ENCODE measurements around the gene CCDC24.

The CCDC24 gene

DNA sequence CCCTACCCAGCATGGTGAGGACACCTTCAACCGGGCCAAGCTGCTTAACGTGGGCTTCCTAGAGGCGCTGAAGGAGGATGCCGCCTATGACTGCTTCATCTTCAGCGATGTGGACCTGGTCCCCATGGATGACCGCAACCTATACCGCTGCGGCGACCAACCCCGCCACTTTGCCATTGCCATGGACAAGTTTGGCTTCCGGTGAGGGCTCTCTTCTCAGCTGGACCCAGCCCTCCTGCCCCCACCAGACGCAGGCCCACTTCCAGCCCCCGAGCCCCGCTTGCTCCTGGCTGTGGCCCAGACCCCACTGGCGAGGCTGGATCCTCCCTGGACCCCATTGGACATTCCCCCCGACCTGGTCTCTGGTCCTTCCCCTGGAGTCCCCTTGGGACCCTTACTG, 6.5 kb upstream of the CCDC24 start:
- no peak overlapping the region for H3K9ac ChIP-seq (ENCODE audit: low read depth, low read length, poor library complexity)
- no peak overlapping the region for H2AK5ac ChIP-seq (ENCODE audit: low read depth, low read length)
- no peaks in the 10 kb centered on the region for H3K9me3 ChIP-seq (replicated peaks in 1 of 2; ENCODE audit: control insufficient read depth in 2 of 2, insufficient read depth in 1 of 2, low read depth in 1 of 2, low read length in 2 of 2)
- no peak overlapping the region for H2AFZ ChIP-seq (ENCODE audit: low read length)
- H3K27ac ChIP-seq (replicated peaks; ENCODE audit: low read length) = no peak overlapping the region
- H2BK120ac ChIP-seq (ENCODE audit: low read depth, low read length) = no peak overlapping the region
- no peak overlapping the region for H4K8ac ChIP-seq (ENCODE audit: low read depth, low read length)
- peaks cover 25% of the 10 kb centered on the region for H3K79me1 ChIP-seq (ENCODE audit: low read depth, low read length)
- no peak overlapping the region for H3K4me3 ChIP-seq (ENCODE audit: low read length in 2 of 2)
- H3K27me3 ChIP-seq (ENCODE audit: control insufficient read depth in 3 of 3, insufficient read depth in 3 of 3, low read depth in 1 of 3, low read length in 3 of 3) = no peaks in the 10 kb centered on the region
- peaks cover 8 to 10% of the 10 kb centered on the region in 2 donors for H3K4me1 ChIP-seq (ENCODE audit: control insufficient read depth in 2 of 2, insufficient read depth in 1 of 2, low read depth in 1 of 2, low read length in 2 of 2)
- H2BK5ac ChIP-seq (ENCODE audit: low read length) = no peak overlapping the region
- H3K18ac ChIP-seq (ENCODE audit: low read length) = no peak overlapping the region
- H2BK12ac ChIP-seq (ENCODE audit: low read length) = no peak overlapping the region
- H3K36me3 ChIP-seq (replicated peaks in 1 of 2; ENCODE audit: control insufficient read depth in 2 of 2, insufficient read depth in 2 of 2, low read length in 2 of 2) = peaks cover 31 to 76% of the 10 kb centered on the region in 2 donors
- H3K4me2 ChIP-seq (ENCODE audit: insufficient read depth, low read length, poor library complexity, severe bottlenecking) = no peak overlapping the region
- peak overlapping the region; percentile 28 for H3K14ac ChIP-seq (ENCODE audit: low read length)
- H3K4ac ChIP-seq (ENCODE audit: low read length) = no peak overlapping the region
- H2BK15ac ChIP-seq (ENCODE audit: low read length) = no peak overlapping the region
- peak overlapping the region; percentile 26 for H3K23ac ChIP-seq (ENCODE audit: low read depth, low read length, poor library complexity)
- DNase-seq (ENCODE audit: low spot score) = no peak
- no CpG with 5 or more reads among the region's 16 CpGs for WGBS, 2 donors (ENCODE audit: extremely low coverage in 2 of 2, insufficient read length in 2 of 2, insufficient replicate concordance in 1 of 2)
- H4K91ac ChIP-seq (ENCODE audit: low read depth, low read length, poor library complexity) = no peak overlapping the region

DNA sequence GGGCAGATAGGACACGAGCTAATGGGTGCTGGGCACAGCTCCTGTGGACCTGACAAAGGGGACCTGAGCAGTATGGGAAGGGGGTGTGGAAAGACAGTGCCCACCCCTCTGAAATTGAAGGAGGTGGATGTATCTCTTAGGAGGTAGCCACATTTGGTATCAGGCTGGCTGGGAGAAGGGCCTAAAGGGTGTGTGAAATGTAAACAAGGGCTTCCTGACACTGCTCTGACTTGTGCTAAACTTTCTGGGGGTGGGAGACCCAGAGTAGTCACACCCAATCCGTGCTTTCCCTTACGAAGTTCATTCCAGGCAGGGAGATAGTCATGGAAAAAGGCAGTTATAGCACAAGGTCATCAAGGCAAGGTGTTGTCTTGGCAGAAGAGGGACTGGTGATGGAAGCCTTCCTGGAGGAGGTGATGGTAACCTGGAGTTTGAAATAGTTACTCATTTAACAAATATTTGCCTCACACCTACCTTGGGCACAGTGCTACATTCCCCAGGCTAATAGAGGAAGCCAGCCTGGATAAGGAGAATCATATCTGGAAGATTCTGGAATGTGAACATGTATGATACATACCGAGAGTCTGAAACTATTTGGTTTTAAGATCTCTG, 5.3 kb upstream of the CCDC24 start:
- H3K36me3 ChIP-seq (replicated peaks in 1 of 2; ENCODE audit: control insufficient read depth in 2 of 2, insufficient read depth in 2 of 2, low read length in 2 of 2) = peaks cover 29 to 72% of the 10 kb centered on the region in 2 donors
- H3K18ac ChIP-seq (ENCODE audit: low read length) = no peak overlapping the region
- no peak overlapping the region for H2AK5ac ChIP-seq (ENCODE audit: low read depth, low read length)
- no peak overlapping the region for H2AFZ ChIP-seq (ENCODE audit: low read length)
- H4K91ac ChIP-seq (ENCODE audit: low read depth, low read length, poor library complexity) = no peak overlapping the region
- H3K4me1 ChIP-seq (ENCODE audit: control insufficient read depth in 2 of 2, insufficient read depth in 1 of 2, low read depth in 1 of 2, low read length in 2 of 2) = peaks cover 1 to 4% of the 10 kb centered on the region in 2 donors
- H3K9ac ChIP-seq (ENCODE audit: low read depth, low read length, poor library complexity) = no peak overlapping the region
- no peak overlapping the region for H3K4me2 ChIP-seq (ENCODE audit: insufficient read depth, low read length, poor library complexity, severe bottlenecking)
- no CpG with 5 or more reads among the region's 4 CpGs for WGBS, 2 donors (ENCODE audit: extremely low coverage in 2 of 2, insufficient read length in 2 of 2, insufficient replicate concordance in 1 of 2)
- peaks cover 13% of the 10 kb centered on the region for H3K79me1 ChIP-seq (ENCODE audit: low read depth, low read length)
- H3K14ac ChIP-seq (ENCODE audit: low read length) = no peak overlapping the region
- no peak overlapping the region for H3K23ac ChIP-seq (ENCODE audit: low read depth, low read length, poor library complexity)
- no peak overlapping the region for H2BK5ac ChIP-seq (ENCODE audit: low read length)
- no peak overlapping the region for H3K4ac ChIP-seq (ENCODE audit: low read length)
- H3K27me3 ChIP-seq (ENCODE audit: control insufficient read depth in 3 of 3, insufficient read depth in 3 of 3, low read depth in 1 of 3, low read length in 3 of 3) = no peaks in the 10 kb centered on the region
- H2BK15ac ChIP-seq (ENCODE audit: low read length) = no peak overlapping the region
- H3K4me3 ChIP-seq (ENCODE audit: low read length in 2 of 2) = no peak overlapping the region
- H3K27ac ChIP-seq (replicated peaks; ENCODE audit: low read length) = no peak overlapping the region
- DNase-seq (ENCODE audit: low spot score) = no peak
- no peak overlapping the region for H2BK120ac ChIP-seq (ENCODE audit: low read depth, low read length)
- H4K8ac ChIP-seq (ENCODE audit: low read depth, low read length) = no peak overlapping the region
- no peak overlapping the region for H2BK12ac ChIP-seq (ENCODE audit: low read length)
- no peaks in the 10 kb centered on the region for H3K9me3 ChIP-seq (replicated peaks in 1 of 2; ENCODE audit: control insufficient read depth in 2 of 2, insufficient read depth in 1 of 2, low read depth in 1 of 2, low read length in 2 of 2)

DNA sequence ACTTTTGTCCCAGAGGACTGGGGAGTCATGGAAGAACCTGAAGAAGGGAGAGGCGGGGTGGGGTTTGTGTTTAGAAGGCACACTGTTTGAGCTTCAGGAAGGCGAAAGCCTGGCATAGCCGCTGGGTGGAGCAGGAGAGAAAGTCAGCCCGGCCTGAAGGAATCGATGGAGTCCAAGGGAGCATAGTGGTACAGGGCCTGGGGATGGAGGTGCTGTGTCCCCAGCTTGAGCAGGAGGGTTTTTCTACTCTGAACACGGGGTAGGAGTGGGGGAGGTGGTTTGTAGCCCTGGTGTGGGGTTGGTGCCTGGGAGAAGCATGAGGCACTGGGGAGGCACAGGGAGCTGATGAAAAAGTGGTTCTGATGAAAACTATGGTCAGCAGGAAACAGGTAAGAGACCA, 4.7 kb upstream of the CCDC24 start:
- no peak overlapping the region for H4K91ac ChIP-seq (ENCODE audit: low read depth, low read length, poor library complexity)
- H3K36me3 ChIP-seq (replicated peaks in 1 of 2; ENCODE audit: control insufficient read depth in 2 of 2, insufficient read depth in 2 of 2, low read length in 2 of 2) = peaks cover 25 to 65% of the 10 kb centered on the region in 2 donors
- H3K9ac ChIP-seq (ENCODE audit: low read depth, low read length, poor library complexity) = no peak overlapping the region
- H2BK5ac ChIP-seq (ENCODE audit: low read length) = no peak overlapping the region
- no peaks in the 10 kb centered on the region for H3K27me3 ChIP-seq (ENCODE audit: control insufficient read depth in 3 of 3, insufficient read depth in 3 of 3, low read depth in 1 of 3, low read length in 3 of 3)
- H4K8ac ChIP-seq (ENCODE audit: low read depth, low read length) = no peak overlapping the region
- no peak overlapping the region for H3K18ac ChIP-seq (ENCODE audit: low read length)
- H2BK12ac ChIP-seq (ENCODE audit: low read length) = no peak overlapping the region
- no peak overlapping the region for H3K4me2 ChIP-seq (ENCODE audit: insufficient read depth, low read length, poor library complexity, severe bottlenecking)
- no peak overlapping the region for H2AK5ac ChIP-seq (ENCODE audit: low read depth, low read length)
- H2BK120ac ChIP-seq (ENCODE audit: low read depth, low read length) = no peak overlapping the region
- H2BK15ac ChIP-seq (ENCODE audit: low read length) = no peak overlapping the region
- no peaks in the 10 kb centered on the region for H3K9me3 ChIP-seq (replicated peaks in 1 of 2; ENCODE audit: control insufficient read depth in 2 of 2, insufficient read depth in 1 of 2, low read depth in 1 of 2, low read length in 2 of 2)
- no peak overlapping the region for H3K14ac ChIP-seq (ENCODE audit: low read length)
- no peak overlapping the region for H3K4ac ChIP-seq (ENCODE audit: low read length)
- no peak overlapping the region for H3K4me3 ChIP-seq (ENCODE audit: low read length in 2 of 2)
- peaks cover 7% of the 10 kb centered on the region for H3K79me1 ChIP-seq (ENCODE audit: low read depth, low read length)
- no peak for DNase-seq (ENCODE audit: low spot score)
- no peak overlapping the region for H3K23ac ChIP-seq (ENCODE audit: low read depth, low read length, poor library complexity)
- no peak overlapping the region for H3K27ac ChIP-seq (replicated peaks; ENCODE audit: low read length)
- WGBS, 2 donors (ENCODE audit: extremely low coverage in 2 of 2, insufficient read length in 2 of 2, insufficient replicate concordance in 1 of 2) = no CpG with 5 or more reads among the region's 6 CpGs
- no peak overlapping the region for H2AFZ ChIP-seq (ENCODE audit: low read length)
- H3K4me1 ChIP-seq (ENCODE audit: control insufficient read depth in 2 of 2, insufficient read depth in 1 of 2, low read depth in 1 of 2, low read length in 2 of 2) = peaks cover 2 to 5% of the 10 kb centered on the region in 2 donors

DNA sequence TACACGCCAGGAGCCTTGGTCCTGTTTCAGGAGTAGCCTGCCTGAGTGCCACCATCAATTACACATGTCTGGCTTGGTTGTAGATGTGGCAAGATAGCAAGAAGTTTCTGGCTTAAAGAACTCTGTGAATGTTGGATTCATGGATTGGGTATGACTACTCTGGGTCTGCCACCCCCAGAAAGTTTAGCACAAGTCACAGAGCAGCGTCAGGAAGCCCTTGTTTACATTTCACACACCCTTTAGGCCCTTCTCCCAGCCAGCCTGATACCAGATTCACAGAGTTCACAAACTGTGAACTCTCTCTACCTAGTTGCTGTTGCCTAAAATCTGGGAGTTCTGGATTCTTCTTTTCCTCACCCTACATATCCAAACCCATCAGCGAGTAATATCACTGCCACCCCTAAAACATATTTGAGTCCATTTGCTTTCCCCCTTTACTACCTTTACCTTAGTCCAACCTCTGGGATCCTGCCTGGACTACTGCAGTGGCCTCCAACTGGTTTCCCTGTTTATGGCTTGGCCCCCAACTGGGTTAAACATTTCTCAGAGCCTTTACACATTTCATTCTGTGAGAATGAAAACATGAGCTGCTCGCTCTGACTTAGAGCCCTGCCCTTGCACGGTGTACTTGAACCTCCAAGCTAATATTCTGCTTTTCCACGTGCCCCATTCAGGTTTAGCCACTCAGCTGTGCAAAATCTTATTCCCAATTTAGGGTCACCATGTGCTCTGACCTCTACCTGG, 4.1 kb upstream of the CCDC24 start:
- H3K79me1 ChIP-seq (ENCODE audit: low read depth, low read length) = peaks cover 4% of the 10 kb centered on the region
- H3K23ac ChIP-seq (ENCODE audit: low read depth, low read length, poor library complexity) = no peak overlapping the region
- no peak overlapping the region for H3K9ac ChIP-seq (ENCODE audit: low read depth, low read length, poor library complexity)
- no peak overlapping the region for H4K91ac ChIP-seq (ENCODE audit: low read depth, low read length, poor library complexity)
- H3K4me1 ChIP-seq (ENCODE audit: control insufficient read depth in 2 of 2, insufficient read depth in 1 of 2, low read depth in 1 of 2, low read length in 2 of 2) = peaks cover 2 to 7% of the 10 kb centered on the region in 2 donors
- no peak overlapping the region for H2BK15ac ChIP-seq (ENCODE audit: low read length)
- no peak overlapping the region for H3K4me3 ChIP-seq (ENCODE audit: low read length in 2 of 2)
- peak overlapping the region; percentile 88 for H4K8ac ChIP-seq (ENCODE audit: low read depth, low read length)
- H3K14ac ChIP-seq (ENCODE audit: low read length) = no peak overlapping the region
- H2BK5ac ChIP-seq (ENCODE audit: low read length) = no peak overlapping the region
- H2AK5ac ChIP-seq (ENCODE audit: low read depth, low read length) = no peak overlapping the region
- no peak overlapping the region for H2AFZ ChIP-seq (ENCODE audit: low read length)
- no peak overlapping the region for H2BK12ac ChIP-seq (ENCODE audit: low read length)
- no peaks in the 10 kb centered on the region for H3K27me3 ChIP-seq (ENCODE audit: control insufficient read depth in 3 of 3, insufficient read depth in 3 of 3, low read depth in 1 of 3, low read length in 3 of 3)
- peaks cover 22 to 59% of the 10 kb centered on the region in 2 donors for H3K36me3 ChIP-seq (replicated peaks in 1 of 2; ENCODE audit: control insufficient read depth in 2 of 2, insufficient read depth in 2 of 2, low read length in 2 of 2)
- H3K9me3 ChIP-seq (replicated peaks in 1 of 2; ENCODE audit: control insufficient read depth in 2 of 2, insufficient read depth in 1 of 2, low read depth in 1 of 2, low read length in 2 of 2) = no peaks in the 10 kb centered on the region
- H2BK120ac ChIP-seq (ENCODE audit: low read depth, low read length) = no peak overlapping the region
- H3K18ac ChIP-seq (ENCODE audit: low read length) = no peak overlapping the region
- no peak overlapping the region for H3K27ac ChIP-seq (replicated peaks; ENCODE audit: low read length)
- no peak overlapping the region for H3K4ac ChIP-seq (ENCODE audit: low read length)
- no CpG with 5 or more reads among the region's 6 CpGs for WGBS, 2 donors (ENCODE audit: extremely low coverage in 2 of 2, insufficient read length in 2 of 2, insufficient replicate concordance in 1 of 2)
- H3K4me2 ChIP-seq (ENCODE audit: insufficient read depth, low read length, poor library complexity, severe bottlenecking) = no peak overlapping the region
- no peak for DNase-seq (ENCODE audit: low spot score)

Data from neuronal stem cell (in vitro differentiated cells).